GM12891 (cell line): ENCODE data around the gene HDAC4.

Source experiments
- POLR2A ChIP-seq: IDR thresholded peaks from 2 replicates; pipeline ENCODE4 v1.6.1; 2011; ENCODE audit warnings: low read depth, low read length, control low read depth
- POLR2AphosphoS5 ChIP-seq: IDR thresholded peaks from 2 replicates; pipeline ENCODE4 v1.6.1; 2011; ENCODE audit warnings: low read depth, low read length, control low read depth
- POU2F2 ChIP-seq: IDR thresholded peaks from 2 replicates; pipeline ENCODE4 v1.6.1; 2011; ENCODE audit warnings: low read depth, mild to moderate bottlenecking, control low read depth, low read length, moderate library complexity
- SPI1 ChIP-seq: IDR thresholded peaks from 2 replicates; pipeline ENCODE4 v1.6.1; 2011; ENCODE audit warnings: low read depth, low read length, control low read depth
- TAF1 ChIP-seq: IDR thresholded peaks from 2 replicates; pipeline ENCODE4 v1.6.1; 2011; ENCODE audit warnings: low read depth, low read length, control low read depth

DNA sequence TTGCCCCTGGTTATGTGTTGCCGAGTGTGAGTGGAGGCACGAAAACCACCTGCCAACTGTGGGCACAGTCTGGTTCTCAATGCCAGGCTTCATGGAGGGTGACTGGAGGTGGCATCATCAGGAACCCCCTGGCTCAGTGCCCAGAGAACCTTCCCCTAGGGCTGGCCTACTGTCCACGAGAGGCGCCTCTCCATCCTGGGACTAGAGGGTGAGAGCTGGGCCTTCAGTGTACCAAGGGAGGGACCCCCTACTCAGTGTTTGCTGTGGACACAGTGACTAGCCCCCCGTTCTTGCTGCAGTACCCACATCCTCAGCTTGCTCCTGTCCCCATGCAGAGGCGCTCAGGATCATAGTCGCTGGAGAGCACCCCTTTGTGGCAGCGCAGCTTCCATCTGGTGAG lies 202.6 kb downstream of the HDAC4 start:
- TF ChIP-seq TAF1 (no peak), POLR2AphosphoS5 (no peak), POLR2A (no peak), SPI1 (no peak), POU2F2 (no peak)
